Parathyroid adenoma (tissue), 2 donors: ENCODE results near the gene C2orf76.
A peak's percentile ranks its signal among the peaks of the same experiment; 100 is the strongest.

Source experiments
- H2AFZ ChIP-seq: fragments of 300-600 bp; sonication (generic); one replicate; pipeline ENCODE4 v1.7.0; 2017; ENCODE audit warnings: antibody characterized with exemption, mild to moderate bottlenecking
- H3K27ac ChIP-seq: fragments of 300-600 bp; sonication (generic); one replicate; pipeline ENCODE4 v1.7.0; 2017
- H3K27me3 ChIP-seq: fragments of 300-600 bp; sonication (generic); one replicate; pipeline ENCODE4 v1.7.0; 2017; ENCODE audit warnings: low read length; ENCODE audit not compliant: control insufficient read depth, insufficient read depth
- H3K36me3 ChIP-seq: fragments of 300-600 bp; sonication (generic); one replicate; pipeline ENCODE4 v1.7.0; 2017; ENCODE audit warnings: low read length; ENCODE audit not compliant: control insufficient read depth, insufficient read depth
- H3K4me1 ChIP-seq: fragments of 300-600 bp; sonication (generic); one replicate; pipeline ENCODE4 v1.7.0; 2017; ENCODE audit warnings: control low read depth
- H3K4me2 ChIP-seq: fragments of 300-600 bp; sonication (generic); one replicate; pipeline ENCODE4 v1.7.0; 2017; ENCODE audit warnings: low read length
- H3K4me3 ChIP-seq: fragments of 300-600 bp; sonication (generic); one replicate; pipeline ENCODE4 v1.7.0; 2017; ENCODE audit warnings: low read depth, low read length
- H3K79me2 ChIP-seq: fragments of 300-600 bp; sonication (generic); one replicate; pipeline ENCODE4 v1.7.0; 2017; ENCODE audit warnings: control low read depth
- H3K9ac ChIP-seq: fragments of 300-600 bp; sonication (generic); one replicate; pipeline ENCODE4 v1.7.0; 2017; ENCODE audit warnings: mild to moderate bottlenecking
- H3K9me3 ChIP-seq: fragments of 300-600 bp; sonication (generic); one replicate; pipeline ENCODE4 v1.7.0; 2017; ENCODE audit warnings: low read length; ENCODE audit not compliant: control insufficient read depth
- TF ChIP-seq, protein P1 (sequence below): fragments of 300-600 bp; sonication (generic); IDR thresholded peaks from one replicate; pipeline ENCODE4 v1.7.0; 2017; ENCODE audit warnings: antibody characterized with exemption, mild to moderate bottlenecking
- donor health status: primary hyperparathyroidism.

Gene C2orf76

DNA sequence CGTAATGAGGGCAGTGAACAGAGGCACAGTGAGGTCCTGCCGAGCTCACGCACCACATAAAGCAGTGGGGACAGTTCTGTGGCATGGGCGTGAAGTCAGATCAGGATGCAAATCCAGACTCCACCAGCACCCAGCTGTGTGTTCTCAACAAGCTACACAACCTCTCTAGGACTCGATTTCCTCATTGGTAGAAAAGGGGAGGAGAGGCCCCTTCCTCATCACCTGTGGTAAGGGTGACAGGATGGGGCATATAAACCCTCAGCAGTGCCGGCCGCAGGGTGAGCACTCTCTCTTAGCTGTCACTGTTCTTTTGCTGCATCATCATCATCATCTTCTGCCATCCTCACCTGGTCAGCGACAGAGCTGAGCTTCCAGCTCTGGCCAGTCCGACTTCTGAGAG lies 54.8 kb downstream of the C2orf76 start:
- Histone ChIP-seq H3K27me3 (no peaks in the 10 kb centered on the region), H3K36me3 (no peaks in the 10 kb centered on the region), H3K79me2 (no peaks in the 10 kb centered on the region), H3K4me3 (no peak overlapping the region), H3K9me3 (no peaks in the 10 kb centered on the region), H3K27ac (no peak overlapping the region), H3K9ac (no peak overlapping the region), H2AFZ (no peak overlapping the region), H3K4me2 (no peak overlapping the region), H3K4me1 (peaks cover 33% of the 10 kb centered on the region)
- TF ChIP-seq, protein P1, sequence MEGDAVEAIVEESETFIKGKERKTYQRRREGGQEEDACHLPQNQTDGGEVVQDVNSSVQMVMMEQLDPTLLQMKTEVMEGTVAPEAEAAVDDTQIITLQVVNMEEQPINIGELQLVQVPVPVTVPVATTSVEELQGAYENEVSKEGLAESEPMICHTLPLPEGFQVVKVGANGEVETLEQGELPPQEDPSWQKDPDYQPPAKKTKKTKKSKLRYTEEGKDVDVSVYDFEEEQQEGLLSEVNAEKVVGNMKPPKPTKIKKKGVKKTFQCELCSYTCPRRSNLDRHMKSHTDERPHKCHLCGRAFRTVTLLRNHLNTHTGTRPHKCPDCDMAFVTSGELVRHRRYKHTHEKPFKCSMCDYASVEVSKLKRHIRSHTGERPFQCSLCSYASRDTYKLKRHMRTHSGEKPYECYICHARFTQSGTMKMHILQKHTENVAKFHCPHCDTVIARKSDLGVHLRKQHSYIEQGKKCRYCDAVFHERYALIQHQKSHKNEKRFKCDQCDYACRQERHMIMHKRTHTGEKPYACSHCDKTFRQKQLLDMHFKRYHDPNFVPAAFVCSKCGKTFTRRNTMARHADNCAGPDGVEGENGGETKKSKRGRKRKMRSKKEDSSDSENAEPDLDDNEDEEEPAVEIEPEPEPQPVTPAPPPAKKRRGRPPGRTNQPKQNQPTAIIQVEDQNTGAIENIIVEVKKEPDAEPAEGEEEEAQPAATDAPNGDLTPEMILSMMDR = no peak

DNA sequence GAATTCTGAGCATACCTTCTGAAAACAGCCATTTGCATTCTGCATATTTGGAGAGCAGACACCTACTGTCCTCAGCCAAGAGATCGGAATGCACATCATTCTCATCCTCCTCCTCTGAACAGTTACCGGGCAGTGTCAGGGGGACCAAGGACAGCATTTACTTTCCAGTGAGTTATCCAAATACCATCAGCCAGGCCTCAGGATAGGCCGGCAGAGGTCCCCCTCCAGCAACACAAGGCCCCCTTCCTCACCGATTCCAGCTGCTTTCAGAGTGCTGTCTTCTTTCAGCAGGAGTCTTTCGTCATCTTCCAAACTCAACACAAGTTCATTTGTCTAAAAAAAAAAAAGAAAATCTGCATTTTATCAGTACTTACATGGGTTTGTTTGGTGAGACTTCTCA lies 55.3 kb downstream of the C2orf76 start:
- Histone ChIP-seq H2AFZ (no peak overlapping the region), H3K27me3 (no peaks in the 10 kb centered on the region), H3K4me1 (peaks cover 37% of the 10 kb centered on the region), H3K36me3 (no peaks in the 10 kb centered on the region), H3K9me3 (no peaks in the 10 kb centered on the region), H3K4me2 (no peak overlapping the region), H3K79me2 (no peaks in the 10 kb centered on the region), H3K9ac (no peak overlapping the region), H3K4me3 (no peak overlapping the region), H3K27ac (peak overlapping the region; percentile 43)
- TF ChIP-seq, protein P1 = no peak

- Histone ChIP-seq H3K9ac (no peak overlapping the region), H3K9me3 (no peaks in the 10 kb centered on the region), H3K79me2 (no peaks in the 10 kb centered on the region), H2AFZ (peak overlapping the region; percentile 70), H3K27me3 (no peaks in the 10 kb centered on the region), H3K27ac (peak overlapping the region; percentile 94), H3K36me3 (no peaks in the 10 kb centered on the region), H3K4me1 (peaks cover 53% of the 10 kb centered on the region), H3K4me2 (no peak overlapping the region), H3K4me3 (no peak overlapping the region)
- TF ChIP-seq, protein P1 = no peak
Observed at GRCh38 chr2:119308793-119309330, 57.8 kb downstream of the C2orf76 start.

- Histone ChIP-seq H3K9ac (no peak overlapping the region), H2AFZ (peak overlapping the region; percentile 69), H3K27me3 (no peaks in the 10 kb centered on the region), H3K36me3 (no peaks in the 10 kb centered on the region), H3K9me3 (no peaks in the 10 kb centered on the region), H3K27ac (peak overlapping the region; percentile 94), H3K4me2 (no peak overlapping the region), H3K4me1 (peaks cover 61% of the 10 kb centered on the region), H3K4me3 (no peak overlapping the region), H3K79me2 (no peaks in the 10 kb centered on the region)
- TF ChIP-seq, protein P1 = no peak
Observed at GRCh38 chr2:119307419-119308140, 59.1 kb downstream of the C2orf76 start.

DNA sequence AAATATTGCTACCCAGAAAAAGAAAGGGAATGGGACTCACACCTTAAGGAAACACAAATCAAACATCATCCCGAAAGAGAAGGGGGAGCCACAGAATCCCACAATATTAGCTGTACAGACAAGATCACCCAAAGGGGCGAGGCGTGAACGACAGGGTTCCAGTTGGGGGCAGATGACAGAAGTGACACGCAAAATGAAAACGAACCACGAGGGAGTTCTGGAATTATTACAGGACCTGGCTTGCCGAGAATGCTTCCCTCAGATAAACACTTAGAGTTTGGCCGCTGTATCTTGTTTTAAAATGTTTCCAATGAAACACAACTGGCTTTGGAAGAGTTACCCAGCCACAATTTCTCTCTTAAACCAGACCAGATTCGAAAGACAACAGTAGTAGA lies 60.4 kb downstream of the C2orf76 start:
- Histone ChIP-seq H3K27me3 (no peaks in the 10 kb centered on the region), H3K79me2 (no peaks in the 10 kb centered on the region), H2AFZ (peak overlapping the region; percentile 69), H3K9me3 (no peaks in the 10 kb centered on the region), H3K4me2 (peak overlapping the region; percentile 66), H3K9ac (peak overlapping the region; percentile 9), H3K36me3 (no peaks in the 10 kb centered on the region), H3K4me1 (peaks cover 65% of the 10 kb centered on the region), H3K27ac (peak overlapping the region; percentile 94), H3K4me3 (peak overlapping the region; percentile 17)
- TF ChIP-seq, protein P1 = no peak
